ENCODE data around the gene DPYD.

Gene DPYD

DNA sequence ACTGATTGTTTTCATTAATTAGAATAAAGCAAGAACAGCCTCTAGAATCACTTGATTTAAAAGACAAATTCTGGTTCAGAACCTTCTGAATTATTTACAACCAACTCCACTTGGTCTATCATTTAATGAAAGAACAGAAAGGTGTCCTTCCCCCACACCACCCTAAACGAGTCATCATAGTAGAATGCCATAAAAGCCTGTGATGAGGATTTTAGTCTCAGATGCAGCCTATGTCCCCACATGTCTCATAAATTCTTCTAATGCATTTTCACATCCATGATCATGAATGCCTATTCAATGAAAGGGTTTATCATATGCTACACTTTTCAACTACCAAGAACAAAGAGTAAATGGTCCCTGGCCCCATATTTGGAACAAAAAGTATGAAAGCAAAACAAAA, 508.1 kb downstream of the DPYD start:
- no peak overlapping the region for H3K4me2 ChIP-seq

DNA sequence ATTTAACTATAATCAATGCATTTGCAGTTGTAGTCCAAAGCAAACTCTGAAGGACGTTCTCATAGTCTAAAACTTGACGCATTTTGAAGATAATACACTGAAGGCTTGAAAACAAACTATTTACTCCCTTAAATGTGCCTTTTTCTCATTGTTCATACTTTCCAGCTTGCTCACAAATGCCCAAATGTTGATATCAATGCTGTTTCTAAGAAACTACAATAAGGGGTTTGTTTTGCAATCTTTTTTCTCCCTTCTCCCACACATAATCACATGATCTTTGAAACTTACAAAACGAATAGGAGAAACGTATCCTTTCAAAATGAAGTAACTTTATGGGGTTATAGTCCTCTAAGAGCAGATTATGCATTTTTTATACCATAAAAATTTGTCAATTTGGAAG, 508.7 kb downstream of the DPYD start:
- no peaks in the 10 kb centered on the region for H4K20me1 ChIP-seq
- no peaks in the 10 kb centered on the region for H3K27me3 ChIP-seq
- H3K9ac ChIP-seq = no peak overlapping the region
- H3K9me3 ChIP-seq = no peaks in the 10 kb centered on the region
- no peak overlapping the region for H3K27ac ChIP-seq
- TF ChIP-seq Cebpa-rat (IDR thresholded peaks at IDR 0.05) = no peak
- no peak overlapping the region for H3K4me3 ChIP-seq
- no peaks in the 10 kb centered on the region for H3K4me1 ChIP-seq
- no peaks in the 10 kb centered on the region for H3K36me3 ChIP-seq
- no peak overlapping the region for H3K4me2 ChIP-seq

More for the DNA sequence above, 508.1 kb downstream of the DPYD start:
- TF ChIP-seq Cebpa-rat (IDR thresholded peaks at IDR 0.05) = no peak
- Histone ChIP-seq H3K9me3 (no peaks in the 10 kb centered on the region), H3K4me3 (no peak overlapping the region), H3K36me3 (no peaks in the 10 kb centered on the region), H4K20me1 (no peaks in the 10 kb centered on the region), H3K27ac (no peak overlapping the region), H3K4me1 (no peaks in the 10 kb centered on the region), H3K27me3 (no peaks in the 10 kb centered on the region), H3K9ac (no peak overlapping the region)

DNA sequence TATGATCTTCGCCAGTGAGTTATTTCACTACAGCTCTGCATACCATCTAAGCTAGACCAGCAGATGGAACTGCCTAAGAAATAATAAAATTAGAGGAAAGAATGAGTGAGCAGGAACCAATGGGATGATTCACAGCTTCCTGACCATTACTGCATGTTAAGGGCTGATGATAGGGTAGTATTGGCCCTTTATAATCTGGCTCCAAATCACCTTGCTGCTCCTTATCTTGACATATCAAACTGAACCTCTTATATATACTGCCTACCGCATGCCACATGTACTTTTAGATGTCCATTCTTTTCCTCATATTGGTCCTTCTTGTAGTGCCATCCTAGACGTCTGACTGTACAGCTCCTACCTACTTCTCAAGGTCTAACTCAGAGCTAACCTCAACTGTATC, 524.4 kb downstream of the DPYD start:
- Histone ChIP-seq H3K4me3 (no peak overlapping the region), H3K27me3 (no peaks in the 10 kb centered on the region), H4K20me1 (no peaks in the 10 kb centered on the region), H3K9ac (no peak overlapping the region), H3K4me2 (no peak overlapping the region), H3K4me1 (no peaks in the 10 kb centered on the region), H3K36me3 (no peaks in the 10 kb centered on the region), H3K27ac (no peak overlapping the region), H3K9me3 (no peaks in the 10 kb centered on the region)
- no peak for TF ChIP-seq Cebpa-rat (IDR thresholded peaks at IDR 0.05)

DNA sequence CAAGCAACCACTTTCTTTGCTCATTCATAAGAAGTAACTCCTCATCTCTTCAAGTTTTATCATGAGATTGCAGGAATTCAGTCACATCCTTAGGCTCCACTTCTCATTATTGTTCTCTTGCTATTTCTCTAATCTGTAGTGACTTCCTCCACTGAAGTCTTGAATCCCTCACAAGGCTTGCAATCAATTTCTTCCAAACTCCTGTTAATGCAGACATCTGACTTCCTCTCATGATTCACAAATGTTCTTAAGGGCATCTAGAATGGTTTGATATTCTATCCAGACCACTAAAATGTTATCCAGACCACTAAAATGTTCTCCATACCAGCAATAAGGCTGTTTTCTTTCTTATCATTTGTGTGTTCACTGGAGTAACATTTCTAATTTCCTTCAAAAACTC, 528.1 kb downstream of the DPYD start:
- no peaks in the 10 kb centered on the region for H3K4me1 ChIP-seq
- no peaks in the 10 kb centered on the region for H3K9me3 ChIP-seq
- TF ChIP-seq Cebpa-rat (IDR thresholded peaks at IDR 0.05) = no peak
- H3K4me3 ChIP-seq = no peak overlapping the region
- no peak overlapping the region for H3K4me2 ChIP-seq
- no peak overlapping the region for H3K27ac ChIP-seq
- H3K9ac ChIP-seq = no peak overlapping the region
- H3K36me3 ChIP-seq = no peaks in the 10 kb centered on the region
- no peaks in the 10 kb centered on the region for H4K20me1 ChIP-seq
- H3K27me3 ChIP-seq = no peaks in the 10 kb centered on the region

DNA sequence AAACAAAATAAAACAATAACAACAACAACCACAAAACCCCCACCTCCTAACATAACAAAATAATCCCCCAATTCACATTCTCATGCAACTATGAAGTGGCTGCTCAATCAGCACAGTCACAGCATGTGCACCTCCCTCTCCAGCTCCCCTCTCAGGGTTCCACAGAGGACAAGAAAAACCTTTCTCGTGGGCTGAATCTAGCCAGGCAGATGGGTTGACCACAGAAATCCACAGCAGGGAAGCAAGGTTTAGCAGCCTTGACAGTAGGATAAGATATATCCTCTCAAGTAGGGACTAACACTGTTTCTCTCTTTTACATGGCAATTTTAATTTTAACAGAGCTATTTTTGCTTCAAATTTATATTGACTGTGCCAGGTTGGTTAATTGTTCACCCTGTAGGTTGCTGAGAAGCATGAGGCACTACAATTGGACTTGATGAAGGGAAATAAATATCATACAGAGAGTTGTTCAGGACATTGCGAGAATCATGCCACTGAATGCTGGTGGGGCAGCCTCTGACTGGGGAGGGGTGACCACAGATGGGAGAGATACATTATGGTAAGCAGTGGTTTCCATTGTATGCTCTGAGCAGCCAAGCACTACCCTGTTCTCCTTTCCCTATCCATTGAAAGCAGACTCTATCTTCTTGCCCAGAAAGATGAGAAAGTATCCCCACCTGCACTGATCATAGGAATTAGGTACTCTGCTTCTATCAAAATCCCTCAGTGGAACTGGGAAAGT, 535.1 kb downstream of the DPYD start:
- Histone ChIP-seq H3K4me1 (no peaks in the 10 kb centered on the region), H3K36me3 (no peaks in the 10 kb centered on the region), H4K20me1 (no peaks in the 10 kb centered on the region), H3K27ac (no peak overlapping the region), H3K4me2 (no peak overlapping the region), H3K9me3 (no peaks in the 10 kb centered on the region), H3K27me3 (no peaks in the 10 kb centered on the region), H3K9ac (no peak overlapping the region), H3K4me3 (no peak overlapping the region)
- no peak for TF ChIP-seq Cebpa-rat (IDR thresholded peaks at IDR 0.05)

DNA sequence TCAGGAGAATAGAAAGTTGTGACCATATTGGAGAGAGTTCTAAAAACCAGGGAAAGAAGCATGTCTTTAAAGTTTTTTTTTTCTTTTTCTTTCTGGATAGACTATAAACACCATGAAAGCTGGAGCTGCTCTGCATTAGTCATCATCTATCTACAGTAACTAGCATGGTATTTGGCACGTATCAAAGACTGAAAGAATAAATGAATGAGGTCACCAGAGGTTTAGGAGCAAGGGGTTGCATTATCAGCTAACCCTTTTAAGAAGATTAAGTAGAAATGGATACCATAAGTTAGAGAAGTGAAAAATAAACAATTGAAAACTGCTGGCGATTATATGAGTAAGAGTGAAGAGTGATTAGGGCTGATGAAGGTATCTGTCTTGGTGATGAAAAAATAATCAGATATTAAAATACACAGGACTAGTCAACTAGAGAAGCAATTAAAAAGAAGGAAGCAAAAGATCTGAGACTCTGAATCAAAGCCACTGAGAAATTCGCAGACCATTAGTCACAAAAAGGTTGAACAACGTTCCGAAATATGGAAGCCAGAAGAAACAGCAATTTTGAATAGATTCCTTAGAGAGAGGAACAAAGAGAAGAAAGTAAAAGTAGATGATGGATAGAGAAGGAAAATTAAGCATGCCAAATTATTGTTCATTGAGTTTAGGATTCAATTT, 536.4 kb downstream of the DPYD start:
- Histone ChIP-seq H3K4me2 (no peak overlapping the region), H3K4me1 (no peaks in the 10 kb centered on the region), H4K20me1 (no peaks in the 10 kb centered on the region), H3K9me3 (no peaks in the 10 kb centered on the region), H3K36me3 (no peaks in the 10 kb centered on the region), H3K27ac (no peak overlapping the region), H3K27me3 (no peaks in the 10 kb centered on the region), H3K4me3 (no peak overlapping the region), H3K9ac (no peak overlapping the region)
- TF ChIP-seq Cebpa-rat (IDR thresholded peaks at IDR 0.05) = no peak

DNA sequence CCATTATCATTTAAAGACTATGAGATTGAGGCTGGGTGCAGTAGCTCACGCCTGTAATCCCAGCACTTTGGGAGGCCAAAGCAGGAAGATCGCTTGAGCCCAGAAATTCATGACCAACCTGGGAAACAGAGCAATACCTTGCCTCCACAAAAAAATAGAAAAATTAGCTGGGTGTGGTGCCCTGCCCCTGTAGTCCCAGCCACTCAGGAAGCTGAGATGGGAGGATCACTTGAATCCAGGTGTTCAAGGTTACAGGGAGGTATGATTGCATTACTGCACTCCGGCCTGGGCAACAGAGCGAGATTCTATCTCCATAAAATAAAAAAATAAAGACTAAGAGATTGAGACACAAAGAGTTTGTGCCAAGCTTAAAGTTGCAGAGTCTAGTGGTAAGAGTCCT, 537.0 kb downstream of the DPYD start:
- no peak overlapping the region for H3K27ac ChIP-seq
- H3K27me3 ChIP-seq = no peaks in the 10 kb centered on the region
- no peak for TF ChIP-seq Cebpa-rat (IDR thresholded peaks at IDR 0.05)
- no peaks in the 10 kb centered on the region for H3K36me3 ChIP-seq
- no peak overlapping the region for H3K4me2 ChIP-seq
- no peaks in the 10 kb centered on the region for H3K9me3 ChIP-seq
- no peak overlapping the region for H3K9ac ChIP-seq
- no peak overlapping the region for H3K4me3 ChIP-seq
- no peaks in the 10 kb centered on the region for H3K4me1 ChIP-seq
- H4K20me1 ChIP-seq = no peaks in the 10 kb centered on the region

DNA sequence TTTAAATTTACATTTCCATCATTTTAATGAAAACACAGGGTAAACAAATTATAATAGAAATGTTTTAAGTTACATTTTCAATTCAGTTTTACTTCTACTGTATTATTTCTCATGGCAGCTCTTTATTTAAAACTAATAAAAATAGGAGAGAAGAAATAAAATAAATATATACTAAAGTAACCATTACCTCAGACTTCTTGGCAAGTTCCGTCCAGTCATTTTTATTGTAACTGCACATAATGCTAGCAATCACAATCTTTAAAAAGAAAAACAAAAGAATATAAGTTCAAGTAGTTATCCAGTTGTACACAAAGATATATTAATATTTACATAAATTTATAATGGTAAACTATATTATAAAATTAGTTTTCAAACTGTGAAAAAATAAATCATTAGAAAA, 538.6 kb downstream of the DPYD start:
- TF ChIP-seq Cebpa-rat (IDR thresholded peaks at IDR 0.05) = no peak
- Histone ChIP-seq H3K27me3 (no peaks in the 10 kb centered on the region), H3K4me3 (no peak overlapping the region), H4K20me1 (no peaks in the 10 kb centered on the region), H3K9me3 (no peaks in the 10 kb centered on the region), H3K36me3 (no peaks in the 10 kb centered on the region), H3K27ac (no peak overlapping the region), H3K9ac (no peak overlapping the region), H3K4me1 (no peaks in the 10 kb centered on the region), H3K4me2 (no peak overlapping the region)

DNA sequence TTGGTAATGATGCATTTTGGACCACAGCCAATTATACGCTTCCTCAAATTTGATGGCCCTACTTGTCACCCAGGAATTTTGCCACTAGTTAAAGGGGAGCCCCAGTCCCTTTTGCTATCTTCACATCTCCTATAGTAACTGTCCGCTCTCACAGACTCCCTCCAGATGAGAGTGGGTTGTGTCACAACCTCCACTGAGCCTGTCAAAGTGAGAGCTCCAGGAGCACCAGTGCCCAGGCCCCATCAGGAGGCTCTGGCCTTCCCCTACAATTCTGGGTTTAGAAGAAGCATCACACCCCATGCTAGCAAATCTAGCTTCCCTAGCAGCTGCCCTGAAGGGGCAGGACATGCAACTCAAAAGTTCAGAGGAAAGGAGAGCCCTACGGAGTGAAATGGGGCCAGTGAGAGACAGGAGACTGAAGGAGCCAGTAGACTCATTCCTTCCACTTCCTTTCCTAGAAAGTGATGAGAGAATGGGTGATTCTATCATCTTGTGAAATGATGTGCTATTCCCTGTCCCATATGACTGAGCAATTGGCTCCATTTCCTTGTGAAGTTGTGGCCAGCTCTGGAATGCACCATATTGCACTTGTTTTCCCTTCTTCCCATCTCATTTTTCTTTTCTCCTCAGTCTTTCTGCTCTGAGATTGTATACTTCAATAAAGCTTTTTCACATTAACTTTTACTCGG, 541.3 kb downstream of the DPYD start:
- no peaks in the 10 kb centered on the region for H4K20me1 ChIP-seq
- no peak overlapping the region for H3K27ac ChIP-seq
- no peaks in the 10 kb centered on the region for H3K9me3 ChIP-seq
- H3K27me3 ChIP-seq = no peaks in the 10 kb centered on the region
- no peak for TF ChIP-seq Cebpa-rat (IDR thresholded peaks at IDR 0.05)
- no peak overlapping the region for H3K9ac ChIP-seq
- no peak overlapping the region for H3K4me2 ChIP-seq
- H3K36me3 ChIP-seq = no peaks in the 10 kb centered on the region
- no peaks in the 10 kb centered on the region for H3K4me1 ChIP-seq
- no peak overlapping the region for H3K4me3 ChIP-seq

DNA sequence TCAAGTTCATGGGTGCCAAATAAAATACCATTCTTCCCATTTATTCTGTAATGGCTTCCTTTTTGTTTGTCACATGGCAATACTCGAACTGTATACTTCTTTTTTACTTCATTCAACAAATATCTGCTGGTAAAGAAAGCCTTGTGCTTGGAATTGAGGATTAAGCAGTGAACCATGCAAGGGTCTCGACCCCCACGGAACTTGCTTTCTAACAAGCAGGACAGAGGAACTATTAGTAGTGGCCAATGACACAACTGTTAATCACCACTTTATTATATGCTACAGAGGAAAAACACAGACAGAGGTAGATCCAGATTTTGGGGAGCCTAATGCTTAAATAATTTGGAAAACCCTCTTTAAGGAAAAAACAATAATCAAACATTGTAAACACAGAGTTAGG, 542.2 kb downstream of the DPYD start:
- H3K4me2 ChIP-seq = no peak overlapping the region
- H4K20me1 ChIP-seq = no peaks in the 10 kb centered on the region
- no peak overlapping the region for H3K9ac ChIP-seq
- H3K9me3 ChIP-seq = no peaks in the 10 kb centered on the region
- H3K27ac ChIP-seq = no peak overlapping the region
- H3K4me1 ChIP-seq = no peaks in the 10 kb centered on the region
- H3K36me3 ChIP-seq = no peaks in the 10 kb centered on the region
- H3K4me3 ChIP-seq = no peak overlapping the region
- TF ChIP-seq Cebpa-rat (IDR thresholded peaks at IDR 0.05) = no peak
- no peaks in the 10 kb centered on the region for H3K27me3 ChIP-seq
